Measurements from ENCODE around the gene DRC1. TPM values are rescaled to one million over a fixed set of nuclear protein-coding genes. Genes with fewer than 3 reads are reported as not detected.

Gene DRC1
- total RNA-seq, 1 experiment from 2014 or later: not detected

DNA sequence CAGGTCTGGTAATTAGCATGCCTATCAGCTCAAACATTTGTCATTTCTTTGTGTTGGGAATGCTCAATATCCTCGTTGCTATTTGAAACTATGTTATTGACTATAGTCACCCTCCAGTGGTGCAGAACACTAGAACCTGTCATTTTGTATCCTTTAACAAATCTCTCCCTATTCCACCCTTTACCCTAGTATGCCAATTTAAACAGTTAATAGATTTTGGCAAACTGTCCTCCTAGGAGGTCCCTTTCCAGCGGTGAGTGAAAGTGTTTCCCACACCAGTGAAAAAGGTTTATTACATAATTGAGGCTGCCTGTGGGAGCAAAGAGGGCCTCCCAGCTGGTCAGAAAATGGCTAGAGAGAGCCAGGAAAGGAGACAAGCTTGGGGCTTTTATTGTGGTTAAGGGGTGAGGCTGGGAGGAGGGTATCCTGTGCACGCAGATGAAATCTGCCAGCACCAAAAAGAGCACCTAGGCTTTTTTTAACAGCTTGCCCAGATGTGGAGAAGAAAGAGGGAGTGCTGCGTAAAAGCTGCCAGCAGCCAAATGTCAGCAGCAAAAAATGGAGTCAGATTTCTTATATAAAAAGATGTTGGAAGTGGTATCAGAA lies 1.8 kb upstream of the DRC1 start:
- H3K79me1 ChIP-seq (ENCODE audit: insufficient read depth, low read depth, low read length, poor library complexity, severe bottlenecking): no peaks in the 10 kb centered on the region
- H4K20me1 ChIP-seq (ENCODE audit: control insufficient read depth, insufficient read depth, insufficient read length): no peaks in the 10 kb centered on the region
- H4K5ac ChIP-seq (ENCODE audit: insufficient read length, low read depth, low read length): no peak overlapping the region
- no peak overlapping the region for H3K27ac Mint-ChIP-seq
- H3K9me3 ChIP-seq (ENCODE audit: control insufficient read depth, low read depth, low read length): no peaks in the 10 kb centered on the region
- no peak overlapping the region for H3T11ph ChIP-seq (ENCODE audit: low read length)
- no peak overlapping the region for H2AK5ac ChIP-seq (ENCODE audit: insufficient read length, low read length)
- H3K56ac ChIP-seq (ENCODE audit: insufficient read length, low read depth, low read length): no peak overlapping the region
- DNase-seq: no peak
- H3K9ac ChIP-seq (ENCODE audit: extremely low read depth, insufficient read length, low read length): no peak overlapping the region
- H2BK120ac ChIP-seq (ENCODE audit: low read depth, low read length, poor library complexity, severe bottlenecking): no peak overlapping the region
- H4K91ac ChIP-seq (ENCODE audit: insufficient read length, low read depth, low read length): no peak overlapping the region
- no peak overlapping the region for H2BK5ac ChIP-seq (ENCODE audit: insufficient read length, low read length)
- no peaks in the 10 kb centered on the region; a peak in 1 of 7 replicates for H3K36me3 Mint-ChIP-seq (ENCODE audit: insufficient read depth in 1 of 3, low read depth in 3 of 3)
- WGBS (ENCODE audit: extremely low coverage, insufficient read length, low lambda C conversion rate): no CpG with 5 or more reads among the region's 4 CpGs
- no peaks in the 10 kb centered on the region for H3K79me2 ChIP-seq (ENCODE audit: insufficient read depth, low read length)
- H3K4ac ChIP-seq (ENCODE audit: low read depth, low read length): no peak overlapping the region
- no peak overlapping the region; a peak in 1 of 5 replicates for H3K4me3 Mint-ChIP-seq
- H3K27me3 Mint-ChIP-seq (ENCODE audit: low read depth): peaks cover 10% of the 10 kb centered on the region
- TF ChIP-seq, protein P1, sequence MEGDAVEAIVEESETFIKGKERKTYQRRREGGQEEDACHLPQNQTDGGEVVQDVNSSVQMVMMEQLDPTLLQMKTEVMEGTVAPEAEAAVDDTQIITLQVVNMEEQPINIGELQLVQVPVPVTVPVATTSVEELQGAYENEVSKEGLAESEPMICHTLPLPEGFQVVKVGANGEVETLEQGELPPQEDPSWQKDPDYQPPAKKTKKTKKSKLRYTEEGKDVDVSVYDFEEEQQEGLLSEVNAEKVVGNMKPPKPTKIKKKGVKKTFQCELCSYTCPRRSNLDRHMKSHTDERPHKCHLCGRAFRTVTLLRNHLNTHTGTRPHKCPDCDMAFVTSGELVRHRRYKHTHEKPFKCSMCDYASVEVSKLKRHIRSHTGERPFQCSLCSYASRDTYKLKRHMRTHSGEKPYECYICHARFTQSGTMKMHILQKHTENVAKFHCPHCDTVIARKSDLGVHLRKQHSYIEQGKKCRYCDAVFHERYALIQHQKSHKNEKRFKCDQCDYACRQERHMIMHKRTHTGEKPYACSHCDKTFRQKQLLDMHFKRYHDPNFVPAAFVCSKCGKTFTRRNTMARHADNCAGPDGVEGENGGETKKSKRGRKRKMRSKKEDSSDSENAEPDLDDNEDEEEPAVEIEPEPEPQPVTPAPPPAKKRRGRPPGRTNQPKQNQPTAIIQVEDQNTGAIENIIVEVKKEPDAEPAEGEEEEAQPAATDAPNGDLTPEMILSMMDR (conservative IDR thresholded peaks at IDR 0.05): no peak
- H3K9me3 Mint-ChIP-seq: no peaks in the 10 kb centered on the region
- no peak overlapping the region for H3K14ac ChIP-seq (ENCODE audit: insufficient read depth, low read length)
- no peak overlapping the region for H4K8ac ChIP-seq (replicated peaks; ENCODE audit: insufficient read length, low read depth, low read length)
- H2AFZ ChIP-seq (ENCODE audit: low read length): no peak overlapping the region
- H3K27me3 ChIP-seq (ENCODE audit: insufficient read depth, low read length): no peaks in the 10 kb centered on the region
- no peaks in the 10 kb centered on the region for H3K23me2 ChIP-seq (ENCODE audit: insufficient read length, low read depth, low read length, poor library complexity, severe bottlenecking)
- H2BK15ac ChIP-seq (ENCODE audit: low read depth, low read length): no peak overlapping the region
- H2BK20ac ChIP-seq (ENCODE audit: low read depth, low read length, poor library complexity, severe bottlenecking): no peak overlapping the region
- no peak overlapping the region for H3K4me2 ChIP-seq (ENCODE audit: insufficient read depth, insufficient read length, low read length)
- H3K18ac ChIP-seq (ENCODE audit: insufficient read length, low read depth, low read length): no peak overlapping the region
- H3K27ac ChIP-seq (ENCODE audit: insufficient read length, low read depth, low read length): no peak overlapping the region
- no peaks in the 10 kb centered on the region for H3K4me1 ChIP-seq (ENCODE audit: insufficient read depth, low read length)
- H3K4me1 Mint-ChIP-seq: peaks cover 12% of the 10 kb centered on the region in 2 experiments; a peak in 3 of 4 replicates
- no peak overlapping the region for H2BK12ac ChIP-seq (ENCODE audit: insufficient read length, low read depth, low read length)
- H3K23ac ChIP-seq (ENCODE audit: insufficient read length, low read depth, low read length): no peak overlapping the region
